GM12892 (cell line): Measurements from ENCODE around the gene MN1.

Experiments
- DNase-seq: peaks from one replicate; pipeline ENCODE4 v3.0.0; 2011; ENCODE audit not compliant: insufficient read length
- FAIRE-seq: peaks from 2 replicates; lab custom pipeline; 2011; peaks lifted over from hg19 to GRCh38; lab: Jason Lieb, UNC
- POLR2A ChIP-seq: IDR thresholded peaks from 2 replicates; pipeline ENCODE4 v1.6.1; 2011; ENCODE audit warnings: low read depth, low read length, control low read depth
- POLR2AphosphoS5 ChIP-seq: IDR thresholded peaks from 2 replicates; pipeline ENCODE4 v1.6.1; 2011; ENCODE audit warnings: low read depth, low read length, control low read depth
- TAF1 ChIP-seq: IDR thresholded peaks from 2 replicates; pipeline ENCODE4 v1.6.1; 2011; ENCODE audit warnings: low read depth, mild to moderate bottlenecking, control low read depth, low read length, borderline replicate concordance

Gene MN1

GRCh38 chr22:27704581-27704980, 97.0 kb downstream of the MN1 start:
- no peak for DNase-seq
- FAIRE-seq, result no peak
- no peak for TF ChIP-seq POLR2AphosphoS5
- no peak for TF ChIP-seq POLR2A
- no peak for TF ChIP-seq TAF1

- no peak for TF ChIP-seq POLR2AphosphoS5
- TF ChIP-seq POLR2A, result no peak
- no peak for TF ChIP-seq TAF1
- DNase-seq, result no peak
- FAIRE-seq, result no peak
These were observed 102.1 kb downstream of the MN1 start for GRCh38 chr22:27699383-27700019.

GRCh38 chr22:27698813-27699212, 102.7 kb downstream of the MN1 start:
- FAIRE-seq (no peak), DNase-seq (no peak)
- TF ChIP-seq POLR2A (no peak), POLR2AphosphoS5 (no peak), TAF1 (no peak)
